ENCODE data around the gene MYO1D. TPM values are rescaled to one million over a fixed set of nuclear protein-coding genes. Genes with fewer than 3 reads are reported as not detected.

The MYO1D gene
- total RNA-seq, 1 donor from 2014 or later = 36.9 TPM

- Mint-ChIP-seq H3K27me3 (no peaks in the 10 kb centered on the region), H3K4me1 (ENCODE audit: low read depth) (peaks cover 16% of the 10 kb centered on the region)
Measured at GRCh38 chr17:32516940-32517701, 359.8 kb downstream of the MYO1D start.

GRCh38 chr17:32516450-32516849 lies 360.5 kb downstream of the MYO1D start:
- no peaks in the 10 kb centered on the region for H3K9me3 Mint-ChIP-seq (ENCODE audit: low read depth)
- no peak overlapping the region for H3K27ac Mint-ChIP-seq
- peaks cover 16% of the 10 kb centered on the region for H3K4me1 Mint-ChIP-seq (ENCODE audit: low read depth)

More at GRCh38 chr17:32516940-32517701, 359.8 kb downstream of the MYO1D start:
- no peaks in the 10 kb centered on the region for H3K9me3 Mint-ChIP-seq (ENCODE audit: low read depth)
- no peak overlapping the region for H3K4me3 Mint-ChIP-seq (ENCODE audit: low read depth)
- no peak overlapping the region for H3K27ac Mint-ChIP-seq
- no peaks in the 10 kb centered on the region for H3K36me3 Mint-ChIP-seq (ENCODE audit: insufficient read depth)
- DNase-seq (ENCODE audit: low spot score, unreplicated experiment) = no peak
- no peak for TF ChIP-seq CTCF (IDR thresholded peaks at IDR 0.05; ENCODE audit: unreplicated experiment)

GRCh38 chr17:32515677-32516383 lies 361.1 kb downstream of the MYO1D start:
- Mint-ChIP-seq H3K4me1 (ENCODE audit: low read depth) (peaks cover 13% of the 10 kb centered on the region), H3K36me3 (ENCODE audit: insufficient read depth) (no peaks in the 10 kb centered on the region), H3K4me3 (ENCODE audit: low read depth) (no peak overlapping the region), H3K9me3 (ENCODE audit: low read depth) (no peaks in the 10 kb centered on the region), H3K27me3 (no peaks in the 10 kb centered on the region), H3K27ac (no peak overlapping the region)
- no peak for DNase-seq (ENCODE audit: low spot score, unreplicated experiment)
- no peak for TF ChIP-seq CTCF (IDR thresholded peaks at IDR 0.05; ENCODE audit: unreplicated experiment)

More at GRCh38 chr17:32516450-32516849, 360.5 kb downstream of the MYO1D start:
- H3K4me3 Mint-ChIP-seq (ENCODE audit: low read depth) = no peak overlapping the region
- H3K36me3 Mint-ChIP-seq (ENCODE audit: insufficient read depth) = no peaks in the 10 kb centered on the region
- DNase-seq (ENCODE audit: low spot score, unreplicated experiment) = no peak
- no peak for TF ChIP-seq CTCF (IDR thresholded peaks at IDR 0.05; ENCODE audit: unreplicated experiment)
- H3K27me3 Mint-ChIP-seq = no peaks in the 10 kb centered on the region

GRCh38 chr17:32514606-32515005 lies 362.3 kb downstream of the MYO1D start:
- Mint-ChIP-seq H3K36me3 (ENCODE audit: insufficient read depth) (no peaks in the 10 kb centered on the region), H3K9me3 (ENCODE audit: low read depth) (no peaks in the 10 kb centered on the region), H3K27ac (no peak overlapping the region), H3K4me3 (ENCODE audit: low read depth) (no peak overlapping the region), H3K27me3 (no peaks in the 10 kb centered on the region), H3K4me1 (ENCODE audit: low read depth) (peaks cover 4% of the 10 kb centered on the region)
- DNase-seq (ENCODE audit: low spot score, unreplicated experiment) = no peak
- TF ChIP-seq CTCF (IDR thresholded peaks at IDR 0.05; ENCODE audit: unreplicated experiment) = no peak

- H3K4me1 Mint-ChIP-seq (ENCODE audit: low read depth) = peaks cover 2% of the 10 kb centered on the region
- no peak overlapping the region for H3K4me3 Mint-ChIP-seq (ENCODE audit: low read depth)
Measured at GRCh38 chr17:32513579-32513978, 363.3 kb downstream of the MYO1D start.

More at GRCh38 chr17:32513579-32513978, 363.3 kb downstream of the MYO1D start:
- no peak for TF ChIP-seq CTCF (IDR thresholded peaks at IDR 0.05; ENCODE audit: unreplicated experiment)
- no peak for DNase-seq (ENCODE audit: low spot score, unreplicated experiment)
- Mint-ChIP-seq H3K27me3 (no peaks in the 10 kb centered on the region), H3K27ac (no peak overlapping the region), H3K36me3 (ENCODE audit: insufficient read depth) (no peaks in the 10 kb centered on the region), H3K9me3 (ENCODE audit: low read depth) (no peaks in the 10 kb centered on the region)

Measured in progenitor cell of endocrine pancreas (in vitro differentiated cells).